DMS 273 (cell line): ENCODE data around the gene TMEM212.
"Not testable (repeated sequence)": the region's sequence is repeated elsewhere in the genome, so short reads cannot be mapped to it uniquely, and the experiment has no call there.

Experiments
- DNase-seq: peaks from one replicate; lab custom pipeline; 2025; ENCODE audit not compliant: unreplicated experiment; lab: John Stamatoyannopoulos, UW

The TMEM212 gene

GRCh38 chr3:171883893-171884279 is 40.7 kb downstream of the TMEM212 start:
- no peak for DNase-seq

GRCh38 chr3:171888466-171888865 is 45.3 kb downstream of the TMEM212 start:
- DNase-seq: no peak

- DNase-seq: no peak
Observed at GRCh38 chr3:171890398-171890797, 47.2 kb downstream of the TMEM212 start.

- no peak for DNase-seq
Observed at GRCh38 chr3:171892457-171892856, 49.3 kb downstream of the TMEM212 start.

- no peak for DNase-seq
Observed at GRCh38 chr3:171895291-171895690, 52.1 kb downstream of the TMEM212 start.

- DNase-seq: no peak
Observed at GRCh38 chr3:171895900-171896299, 52.8 kb downstream of the TMEM212 start.

- DNase-seq: no peak
Observed at GRCh38 chr3:171896316-171896715, 53.2 kb downstream of the TMEM212 start.

- no peak for DNase-seq
Observed at GRCh38 chr3:171898192-171898591, 55.0 kb downstream of the TMEM212 start.

- no peak for DNase-seq
Observed at GRCh38 chr3:171900446-171900845, 57.3 kb downstream of the TMEM212 start.

GRCh38 chr3:171901615-171902312 is 58.6 kb downstream of the TMEM212 start:
- DNase-seq: no peak

GRCh38 chr3:171904829-171905228 is 61.7 kb downstream of the TMEM212 start:
- DNase-seq: no peak

- DNase-seq: not testable (repeated sequence)
Observed at GRCh38 chr3:171906503-171906902, 63.4 kb downstream of the TMEM212 start.

GRCh38 chr3:171906951-171907676 is 64.0 kb downstream of the TMEM212 start:
- no peak for DNase-seq

- DNase-seq: no peak
Observed at GRCh38 chr3:171907761-171908160, 64.6 kb downstream of the TMEM212 start.

- DNase-seq: no peak
Observed at GRCh38 chr3:171908731-171909130, 65.6 kb downstream of the TMEM212 start.
